ENCODE results near the gene MUC5B.
A peak's percentile ranks its signal among the peaks of the same experiment; 100 is the strongest.
"Not testable (repeated sequence)": the region's sequence is repeated elsewhere in the genome, so short reads cannot be mapped to it uniquely, and the experiment has no call there.

MUC5B gene

DNA sequence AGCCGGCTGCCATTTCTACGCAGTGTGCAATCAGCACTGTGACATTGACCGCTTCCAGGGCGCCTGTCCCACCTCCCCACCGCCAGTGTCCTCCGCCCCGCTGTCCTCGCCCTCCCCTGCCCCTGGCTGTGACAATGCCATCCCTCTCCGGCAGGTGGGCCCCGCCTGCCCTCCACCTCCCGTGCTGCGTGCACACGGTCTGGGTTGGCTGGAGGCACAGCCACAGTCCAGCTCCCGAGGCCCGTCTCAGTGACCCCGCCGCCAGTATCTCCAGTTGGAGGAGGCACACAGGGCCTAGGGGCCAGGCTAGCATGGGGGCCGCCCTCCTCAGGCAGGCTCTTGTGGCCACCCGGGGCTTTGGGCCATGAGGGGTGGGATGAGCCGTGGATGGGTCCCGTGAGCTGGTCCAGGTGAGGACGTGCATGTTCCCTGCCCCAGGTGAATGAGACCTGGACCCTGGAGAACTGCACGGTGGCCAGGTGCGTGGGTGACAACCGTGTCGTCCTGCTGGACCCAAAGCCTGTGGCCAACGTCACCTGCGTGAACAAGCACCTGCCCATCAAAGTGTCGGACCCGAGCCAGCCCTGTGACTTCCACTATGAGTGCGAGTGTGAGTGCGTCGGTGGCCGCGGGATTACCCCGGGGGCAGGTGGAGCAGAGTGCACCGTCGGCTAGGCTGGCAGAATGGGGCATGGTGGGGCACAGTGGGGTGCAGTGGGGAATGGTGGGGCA lies 29.7 kb downstream of the MUC5B start:
- DNase-seq = no peak

DNA sequence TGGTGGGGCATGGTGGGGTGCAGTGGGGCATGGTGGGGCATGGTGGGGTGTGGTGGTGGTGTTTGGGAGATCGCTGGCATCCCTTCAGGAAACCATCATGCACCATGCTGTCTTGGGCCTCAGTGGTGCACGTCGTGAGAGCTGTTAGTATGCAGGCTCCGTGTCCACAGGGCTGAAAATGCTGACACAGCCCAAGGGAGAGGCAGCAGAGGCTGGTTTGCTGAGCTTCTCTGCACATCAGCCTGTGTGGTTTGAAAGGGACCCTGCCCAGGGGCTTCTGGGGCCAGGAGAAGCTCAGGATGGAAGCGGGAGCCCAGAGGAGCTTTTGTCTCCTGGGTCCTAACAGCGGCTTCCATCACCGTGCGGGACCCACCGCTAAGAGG lies 30.2 kb downstream of the MUC5B start:
- no peak for DNase-seq

DNA sequence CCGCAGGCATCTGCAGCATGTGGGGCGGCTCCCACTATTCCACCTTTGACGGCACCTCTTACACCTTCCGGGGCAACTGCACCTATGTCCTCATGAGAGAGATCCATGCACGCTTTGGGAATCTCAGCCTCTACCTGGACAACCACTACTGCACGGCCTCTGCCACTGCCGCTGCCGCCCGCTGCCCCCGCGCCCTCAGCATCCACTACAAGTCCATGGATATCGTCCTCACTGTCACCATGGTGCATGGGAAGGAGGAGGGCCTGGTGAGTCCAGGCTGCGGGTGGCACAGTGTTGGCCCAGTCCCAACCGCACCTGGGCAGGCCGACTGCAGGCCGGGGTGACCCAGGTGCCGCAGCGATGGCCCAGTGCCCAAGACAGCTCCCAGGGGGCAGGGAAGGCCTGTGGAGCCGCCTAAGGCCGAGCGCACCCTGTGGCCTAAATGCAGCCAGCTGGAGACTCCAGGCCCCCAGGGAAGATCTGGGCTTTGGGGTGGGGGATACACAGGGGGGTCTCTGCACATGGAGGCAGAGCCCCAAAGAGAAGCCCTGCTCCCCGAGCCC lies 31.3 kb downstream of the MUC5B start:
- DNase-seq = no peak

DNA sequence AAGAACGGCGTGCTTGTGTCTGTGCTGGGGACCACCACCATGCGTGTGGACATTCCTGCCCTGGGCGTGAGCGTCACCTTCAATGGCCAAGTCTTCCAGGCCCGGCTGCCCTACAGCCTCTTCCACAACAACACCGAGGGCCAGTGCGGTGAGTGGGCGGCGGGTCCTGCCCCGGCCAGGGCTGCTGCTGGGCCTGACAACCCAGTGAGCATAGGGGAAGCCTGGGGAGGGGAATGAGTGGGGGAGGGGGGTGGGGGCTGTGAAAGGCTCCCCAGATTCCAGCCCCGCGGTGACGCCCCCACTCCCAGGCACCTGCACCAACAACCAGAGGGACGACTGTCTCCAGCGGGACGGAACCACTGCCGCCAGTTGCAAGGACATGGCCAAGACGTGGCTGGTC lies 31.9 kb downstream of the MUC5B start:
- DNase-seq = no peak

DNA sequence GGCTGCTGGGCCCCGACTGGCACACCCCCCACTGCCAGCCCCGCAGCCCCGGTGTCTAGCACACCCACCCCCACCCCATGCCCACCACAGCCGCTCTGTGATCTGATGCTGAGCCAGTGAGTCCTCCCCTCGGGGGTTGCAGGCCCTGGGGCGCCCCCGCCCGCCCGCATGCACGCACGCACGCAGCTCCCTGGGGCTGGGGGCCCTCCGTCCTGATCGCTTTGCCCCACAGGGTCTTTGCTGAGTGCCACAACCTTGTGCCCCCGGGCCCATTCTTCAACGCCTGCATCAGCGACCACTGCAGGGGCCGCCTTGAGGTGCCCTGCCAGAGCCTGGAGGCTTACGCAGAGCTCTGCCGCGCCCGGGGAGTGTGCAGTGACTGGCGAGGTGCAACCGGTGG lies 32.3 kb downstream of the MUC5B start:
- DNase-seq = no peak

DNA sequence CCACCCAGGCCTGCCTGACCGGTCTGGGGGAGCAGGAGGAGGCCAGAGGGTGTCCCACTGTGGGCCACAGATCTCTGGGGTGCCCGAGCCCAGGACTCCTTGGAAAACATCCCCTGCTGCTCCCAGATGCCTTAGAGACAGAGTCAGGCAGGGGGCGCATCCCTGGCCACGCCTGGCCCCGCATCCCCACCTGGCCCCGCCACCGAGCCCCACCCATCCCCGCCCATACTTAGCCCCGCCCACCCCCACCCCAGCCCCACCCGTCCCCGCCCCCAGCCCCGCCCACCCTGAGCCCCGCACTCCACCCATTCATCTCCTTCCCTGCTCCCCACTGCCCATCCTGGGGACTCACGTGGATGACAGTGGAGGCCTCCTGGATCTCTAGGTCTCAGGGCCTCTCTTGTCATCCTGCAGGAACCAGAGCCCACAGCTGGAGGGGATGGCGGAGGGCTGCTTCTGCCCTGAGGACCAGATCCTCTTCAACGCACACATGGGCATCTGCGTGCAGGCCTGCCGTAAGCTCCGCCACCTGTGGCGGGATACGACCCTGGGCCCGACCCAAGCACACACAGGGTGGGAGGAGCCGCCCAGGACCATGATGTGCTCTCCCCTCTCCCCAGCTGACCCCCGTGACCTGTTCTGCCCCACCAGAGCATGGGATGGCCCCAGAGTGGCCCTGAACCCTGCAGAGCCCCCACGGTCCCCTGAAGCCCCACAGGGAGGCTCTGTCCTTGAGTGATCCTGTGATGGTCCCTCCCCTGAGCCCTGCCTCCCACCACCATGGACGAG lies 33.6 kb downstream of the MUC5B start:
- no peak for DNase-seq

DNA sequence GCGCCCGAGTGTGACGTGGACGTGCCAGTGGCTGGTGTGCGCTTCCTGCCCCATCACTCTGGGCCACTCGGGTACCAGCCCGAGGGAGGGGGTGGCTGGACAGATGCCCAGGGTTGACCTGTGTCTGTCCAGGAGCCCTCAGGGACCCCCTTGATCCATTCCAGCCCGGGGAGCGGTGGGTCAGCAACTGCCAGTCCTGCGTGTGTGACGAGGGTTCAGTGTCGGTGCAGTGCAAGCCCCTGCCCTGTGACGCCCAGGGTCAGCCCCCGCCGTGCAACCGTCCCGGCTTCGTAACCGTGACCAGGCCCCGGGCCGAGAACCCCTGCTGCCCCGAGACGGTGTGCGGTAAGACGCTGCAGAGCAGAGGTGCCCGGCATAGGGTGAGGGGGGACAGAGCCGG lies 34.5 kb downstream of the MUC5B start:
- no peak for DNase-seq

DNA sequence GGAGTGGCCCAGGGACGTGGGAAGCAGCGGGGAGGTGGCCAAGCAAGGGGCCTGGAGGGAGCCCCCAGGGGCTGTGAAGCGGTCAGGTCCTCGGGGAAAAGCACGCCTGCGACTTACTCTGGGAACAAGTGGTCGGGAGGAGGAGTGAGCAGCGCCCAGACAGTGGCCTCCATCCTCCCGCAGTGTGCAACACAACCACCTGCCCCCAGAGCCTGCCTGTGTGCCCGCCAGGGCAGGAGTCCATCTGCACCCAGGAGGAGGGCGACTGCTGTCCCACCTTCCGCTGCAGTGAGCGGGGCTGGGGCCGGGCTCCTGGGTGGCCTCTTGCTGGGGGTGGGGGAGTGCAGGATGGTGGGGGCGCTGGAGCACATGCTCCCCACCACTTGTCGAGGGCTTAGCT lies 35.0 kb downstream of the MUC5B start:
- no peak for DNase-seq

DNA sequence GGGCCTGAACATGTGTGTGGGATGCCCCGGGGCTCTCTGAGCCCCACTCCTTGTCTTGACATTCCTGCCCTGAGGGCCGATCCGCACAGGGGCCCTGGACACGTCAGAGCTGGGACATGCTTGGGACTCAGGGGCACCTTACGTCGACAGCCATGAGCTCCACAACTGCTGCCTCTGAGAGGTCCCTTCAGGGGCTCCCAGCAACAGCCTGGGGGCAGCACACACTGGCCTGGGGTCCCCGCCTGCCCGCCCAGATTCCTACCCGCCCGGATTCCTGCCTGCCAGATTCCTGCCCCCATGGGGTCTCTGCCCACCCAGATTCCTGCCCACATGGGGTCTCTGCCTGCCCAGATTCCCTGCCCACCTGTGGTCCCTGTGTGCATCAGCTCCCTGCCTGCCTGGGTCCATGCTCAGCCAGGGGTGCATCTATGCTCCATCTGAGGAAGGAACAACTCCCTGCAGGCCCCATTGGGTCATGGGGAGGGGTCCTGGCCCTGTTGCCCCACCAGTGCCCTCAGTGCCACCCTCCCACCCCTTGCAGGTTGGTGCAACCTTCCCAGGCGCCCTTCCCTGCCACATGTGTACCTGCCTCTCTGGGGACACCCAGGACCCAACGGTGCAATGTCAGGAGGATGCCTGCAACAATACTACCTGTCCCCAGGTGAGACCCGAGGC lies 35.7 kb downstream of the MUC5B start:
- no peak for DNase-seq

DNA sequence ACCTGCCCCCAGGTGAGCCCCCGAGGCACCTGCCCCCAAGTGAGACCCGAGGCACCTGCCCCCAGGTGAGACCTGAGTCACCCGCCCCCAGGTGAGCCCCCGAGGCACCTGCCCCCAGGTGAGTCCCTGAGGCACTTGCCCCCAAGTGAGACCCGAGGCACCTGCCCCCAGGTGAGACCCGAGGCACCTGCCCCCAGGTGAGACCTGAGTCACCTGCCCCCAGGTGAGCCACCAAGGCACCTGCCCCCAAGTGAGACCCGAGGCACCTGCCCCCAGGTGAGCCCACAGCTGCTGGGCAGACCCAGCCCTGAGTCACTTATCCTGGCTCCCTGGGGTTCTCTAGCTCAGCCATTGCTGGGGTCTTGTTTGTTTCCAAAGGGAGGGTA lies 36.2 kb downstream of the MUC5B start:
- no peak for DNase-seq

DNA sequence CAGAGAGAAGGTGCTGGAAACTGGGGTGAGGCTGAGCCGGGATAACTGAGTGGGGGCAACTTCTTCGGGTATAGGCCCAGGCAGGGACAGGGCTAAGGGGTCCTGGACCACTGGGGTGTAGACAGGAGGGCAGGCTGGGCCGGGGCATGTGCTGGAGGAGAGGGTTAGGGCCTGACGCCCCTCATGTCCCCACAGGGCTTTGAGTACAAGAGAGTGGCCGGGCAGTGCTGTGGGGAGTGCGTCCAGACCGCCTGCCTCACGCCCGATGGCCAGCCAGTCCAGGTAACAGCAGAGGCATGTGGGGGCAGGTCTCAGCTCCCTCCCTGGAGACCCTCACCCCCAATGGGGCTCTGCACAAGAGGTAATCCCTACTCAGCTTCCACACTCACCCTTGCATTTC lies 36.7 kb downstream of the MUC5B start:
- DNase-seq = no peak

DNA sequence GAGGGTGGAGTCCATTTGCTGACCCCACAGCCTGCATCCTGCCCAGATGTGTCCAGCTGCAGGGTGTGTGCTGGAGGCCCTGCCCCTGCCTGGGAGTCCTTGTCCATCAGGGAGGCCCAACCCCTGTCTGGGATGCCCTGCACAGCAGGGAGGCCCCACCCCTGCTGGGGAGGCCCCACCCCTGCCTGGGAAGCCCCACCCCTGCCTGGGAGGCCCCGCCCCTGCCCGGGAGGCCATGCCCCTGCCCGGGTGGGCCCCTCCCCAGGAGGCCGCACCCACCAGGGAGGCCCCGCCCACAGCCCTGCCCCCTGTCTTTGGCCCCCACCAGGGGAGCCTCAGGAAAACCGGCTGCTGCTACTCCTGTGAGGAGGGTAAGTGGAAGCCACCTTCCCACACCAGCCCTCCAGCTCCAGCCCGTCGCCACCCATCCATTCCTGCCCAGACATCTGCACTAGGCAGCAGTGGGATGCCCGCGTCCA lies 37.2 kb downstream of the MUC5B start:
- no peak for DNase-seq

DNA sequence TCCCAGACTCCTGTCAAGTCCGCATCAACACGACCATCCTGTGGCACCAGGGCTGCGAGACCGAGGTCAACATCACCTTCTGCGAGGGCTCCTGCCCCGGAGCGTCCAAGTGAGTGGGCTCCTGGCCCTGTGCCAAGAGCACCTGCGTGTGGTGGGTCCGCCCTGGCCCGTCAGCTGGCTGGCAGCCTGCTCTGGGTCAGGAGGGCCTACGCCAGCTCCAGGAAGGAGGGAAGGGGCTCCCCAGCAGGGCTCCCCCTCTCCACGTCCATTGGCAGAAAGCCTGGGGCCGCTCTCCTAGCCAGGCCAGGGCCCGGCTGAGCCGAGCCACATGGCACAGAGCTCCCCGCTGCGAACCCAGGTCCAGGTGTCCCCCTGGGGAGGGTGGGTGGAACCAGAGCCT lies 37.8 kb downstream of the MUC5B start:
- no peak for DNase-seq

DNA sequence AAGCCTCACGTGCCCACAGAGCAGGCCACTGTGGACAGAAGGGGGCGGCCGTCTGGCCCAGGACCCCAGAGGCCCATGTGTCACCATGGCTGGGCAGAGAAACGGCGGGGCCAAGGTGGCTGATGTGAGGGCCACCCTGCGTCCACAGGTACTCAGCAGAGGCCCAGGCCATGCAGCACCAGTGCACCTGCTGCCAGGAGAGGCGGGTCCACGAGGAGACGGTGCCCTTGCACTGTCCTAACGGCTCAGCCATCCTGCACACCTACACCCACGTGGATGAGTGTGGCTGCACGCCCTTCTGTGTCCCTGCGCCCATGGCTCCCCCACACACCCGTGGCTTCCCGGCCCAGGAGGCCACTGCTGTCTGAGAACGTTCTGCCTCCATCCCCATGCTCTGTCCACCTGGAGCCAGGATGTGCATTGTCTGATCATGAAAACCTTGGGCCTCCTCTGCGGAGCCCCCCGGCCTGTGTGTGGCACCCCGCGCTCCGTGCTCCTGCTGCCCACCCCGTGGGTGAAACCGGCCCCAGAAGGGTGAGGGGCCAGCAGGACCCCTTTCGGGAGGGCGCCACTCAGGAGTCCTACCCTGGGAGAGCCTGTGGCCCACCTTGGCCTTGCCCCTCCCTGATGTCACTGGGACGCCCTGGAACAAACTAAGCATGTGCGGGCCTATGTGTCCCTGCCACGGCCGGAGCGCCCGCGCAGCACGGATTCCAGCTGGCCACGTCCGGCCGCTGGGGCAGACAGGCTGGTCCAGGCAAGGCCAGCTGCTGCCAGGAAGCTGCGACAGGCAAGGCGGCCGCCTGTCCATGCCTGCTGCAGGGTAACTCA lies 38.6 kb downstream of the MUC5B start:
- no peak for DNase-seq

DNA sequence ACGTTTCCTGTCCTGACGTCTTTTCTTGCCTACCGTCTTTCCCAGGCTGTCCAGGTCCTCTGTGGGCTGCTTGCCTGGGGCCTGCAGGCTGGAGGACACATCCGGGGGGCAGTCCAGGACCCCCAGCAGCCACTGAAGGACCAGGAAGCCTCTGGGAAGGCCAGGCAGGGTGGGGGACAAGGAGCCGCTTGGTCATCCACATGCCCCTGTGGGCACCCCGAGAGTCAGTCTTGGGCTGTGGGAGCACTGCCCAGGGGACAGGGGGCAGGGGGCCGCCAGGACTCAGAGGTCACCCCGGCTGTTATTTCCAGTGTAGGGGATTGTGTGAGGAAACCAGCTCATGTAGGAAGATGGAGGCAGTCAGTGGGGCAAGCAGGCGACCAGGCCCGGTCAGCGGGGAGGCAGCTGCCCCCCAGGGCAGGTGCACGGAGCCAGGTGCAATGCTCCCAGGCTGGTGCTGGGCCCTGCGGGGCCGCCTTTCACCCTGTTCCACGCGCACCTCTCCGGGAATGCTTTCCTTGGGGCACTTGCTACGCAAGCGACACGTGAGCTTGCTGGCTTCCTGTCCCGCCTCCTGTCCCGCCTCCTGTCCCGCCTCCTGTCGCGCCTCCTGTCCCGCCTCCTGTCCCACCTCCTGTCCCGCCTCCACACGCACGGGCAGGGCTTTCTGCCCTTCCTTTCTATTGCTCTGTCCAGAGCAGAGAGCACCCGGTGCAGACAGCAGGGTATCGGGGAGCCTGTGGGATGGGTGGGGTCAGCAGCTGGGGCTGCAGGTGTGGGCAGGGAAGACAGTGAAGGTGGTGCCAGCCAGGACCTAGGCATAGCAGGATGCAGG lies 39.5 kb downstream of the MUC5B start:
- DNase-seq = peak; percentile 71

DNA sequence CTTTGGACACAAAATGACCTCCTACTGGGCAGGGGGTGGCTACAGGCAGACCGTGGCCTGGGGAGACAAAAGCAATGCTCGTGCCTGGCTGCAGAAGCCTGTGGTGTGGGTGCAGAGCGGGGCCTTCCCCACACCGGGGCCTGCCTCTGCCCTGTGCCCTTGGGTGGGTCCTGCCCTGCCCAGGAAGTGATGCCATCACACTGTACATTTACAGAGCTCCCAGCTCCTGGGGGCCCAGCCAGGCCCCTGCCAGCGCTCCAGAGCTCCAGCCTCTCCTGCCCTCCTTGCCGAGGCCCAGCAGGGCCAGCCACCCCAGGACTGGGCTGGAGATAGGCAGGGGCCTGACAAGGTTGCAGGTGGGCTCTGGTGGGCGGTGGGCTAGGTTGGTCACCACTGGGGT lies 40.1 kb downstream of the MUC5B start:
- no peak for DNase-seq

DNA sequence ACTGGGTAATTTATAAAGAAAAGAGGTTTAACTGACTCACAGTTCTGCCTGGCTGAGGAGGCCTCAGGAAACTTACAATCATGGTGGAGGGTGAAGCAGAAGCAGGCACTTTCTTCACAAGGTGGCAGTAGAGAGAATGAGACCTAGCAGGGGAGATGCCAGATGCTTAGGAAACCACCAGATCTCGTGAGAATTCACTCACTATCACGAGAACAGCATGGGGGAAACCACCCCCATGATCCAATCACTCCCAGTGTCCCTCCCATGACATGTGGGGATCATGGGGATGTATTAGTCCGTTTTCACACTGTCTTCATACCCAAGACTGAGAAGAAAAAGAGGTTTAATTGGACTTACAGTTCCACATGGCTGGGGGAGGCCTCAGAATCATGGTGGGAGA lies 41.6 kb downstream of the MUC5B start:
- not testable (repeated sequence) for DNase-seq

DNA sequence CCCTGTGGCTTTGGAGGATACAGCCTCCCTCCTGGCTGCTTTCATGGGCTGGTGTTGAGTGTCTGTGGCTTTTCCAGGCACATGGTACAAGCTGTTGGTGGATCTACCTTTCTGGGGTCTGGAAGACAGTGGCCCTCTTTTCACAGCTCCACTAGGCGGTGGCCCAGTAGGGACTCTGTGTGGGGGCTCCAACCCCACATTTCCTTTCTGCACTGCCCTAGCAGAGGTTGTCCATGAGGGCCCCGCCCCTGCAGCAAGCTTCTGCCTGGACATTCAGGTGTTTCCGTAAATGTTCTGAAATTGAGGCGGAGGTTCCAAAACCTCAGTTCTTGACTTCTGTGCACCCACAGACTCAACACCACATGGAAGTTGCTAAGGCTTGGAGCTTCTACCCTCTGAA lies 42.6 kb downstream of the MUC5B start:
- not testable (repeated sequence) for DNase-seq

DNA sequence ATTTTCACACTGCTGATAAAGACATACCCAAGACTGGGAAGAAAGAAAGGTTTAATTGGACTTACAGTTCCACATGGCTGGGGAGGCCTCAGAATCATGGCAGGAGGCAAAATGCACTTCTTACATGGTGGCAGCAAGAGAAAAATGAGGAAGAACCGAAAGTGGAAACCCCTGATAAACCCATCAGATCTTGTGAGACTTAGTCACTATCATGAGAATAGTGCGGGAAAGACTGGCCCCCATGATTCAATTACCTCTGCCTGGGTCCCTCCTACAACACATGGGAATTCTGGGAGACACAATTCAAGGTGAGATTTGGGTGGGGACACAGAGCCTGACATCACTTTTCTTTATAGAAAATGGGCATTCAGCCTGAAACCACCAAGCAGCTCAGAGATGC lies 44.1 kb downstream of the MUC5B start:
- DNase-seq = not testable (repeated sequence)

DNA sequence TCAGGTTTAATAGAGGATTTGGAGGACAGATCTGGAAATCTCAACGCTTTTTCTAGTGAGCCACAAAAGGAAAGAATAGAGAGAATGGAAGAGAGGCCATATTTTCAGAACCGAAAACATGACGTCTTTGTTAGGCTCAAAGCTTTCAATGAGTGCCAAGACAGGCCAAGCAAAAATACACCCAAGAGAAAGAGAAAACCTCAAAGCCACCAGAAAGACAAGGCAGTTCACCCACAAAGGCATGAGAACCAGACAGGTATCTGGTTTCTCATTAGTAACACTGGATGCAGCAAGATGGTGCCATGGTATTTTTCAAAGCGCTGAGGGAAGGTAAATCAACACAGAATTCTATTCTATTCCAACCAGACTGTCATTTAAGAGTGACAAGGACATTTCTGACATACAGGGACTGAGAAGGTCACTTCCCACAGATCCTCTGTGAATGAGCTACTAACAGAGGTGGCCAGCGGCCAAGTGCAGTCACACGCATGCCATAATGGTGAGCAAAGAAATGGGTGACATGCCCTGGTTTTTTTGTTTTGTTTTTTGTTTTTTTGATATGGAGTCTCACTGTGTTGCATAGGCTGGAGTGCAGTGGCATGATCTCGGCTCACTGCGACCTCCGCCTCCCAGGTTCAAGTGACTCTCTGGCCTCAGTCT lies 44.7 kb downstream of the MUC5B start:
- no peak for DNase-seq

DNA sequence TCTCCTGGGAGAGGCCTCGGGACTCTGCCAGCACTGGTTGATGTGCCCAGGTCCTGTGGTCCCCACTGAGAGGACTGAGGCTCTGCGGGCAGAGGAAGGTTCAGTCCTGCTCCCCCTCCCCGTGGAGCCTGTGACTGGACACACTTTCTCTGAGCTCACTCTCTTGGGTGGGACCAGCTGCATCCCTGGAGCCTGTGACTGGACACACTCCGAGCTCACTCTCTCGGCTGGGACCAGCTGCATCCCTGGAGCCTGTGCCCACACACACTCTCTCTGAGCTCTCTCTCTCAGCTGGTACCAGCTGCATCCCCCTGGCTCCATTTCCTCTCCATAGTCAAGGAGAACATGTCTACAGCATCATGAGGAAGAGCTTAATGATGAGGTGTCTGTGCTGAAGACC lies 47.1 kb downstream of the MUC5B start:
- no peak for DNase-seq
